ENCODE data around the gene FCAMR. TPM values are rescaled to one million over a fixed set of nuclear protein-coding genes. Genes with fewer than 3 reads are reported as not detected.

The FCAMR gene
- total RNA-seq = not detected

- no peak for DNase-seq
These were observed at the start of gene FCAMR for GRCh38 chr1:206970446-206970845. TSS of gene FCAMR (minus strand) at chr1:206970460. CDS start at chr1:206970125, 335 bp downstream.

- DNase-seq = no peak
These were observed 49.4 kb upstream of the FCAMR start for GRCh38 chr1:207019661-207020060.

GRCh38 chr1:207019161-207019560, 48.9 kb upstream of the FCAMR start:
- DNase-seq = no peak

- no peak for DNase-seq
These were observed 48.4 kb upstream of the FCAMR start for GRCh38 chr1:207018707-207019106.

GRCh38 chr1:207017615-207018559, 47.6 kb upstream of the FCAMR start:
- peak; percentile 78 for DNase-seq

- no peak for DNase-seq
These were observed 45.5 kb upstream of the FCAMR start for GRCh38 chr1:207015791-207016190.

GRCh38 chr1:207014728-207015127, 44.5 kb upstream of the FCAMR start:
- DNase-seq = no peak

- DNase-seq = no peak
These were observed 43.2 kb upstream of the FCAMR start for GRCh38 chr1:207013321-207014085.

GRCh38 chr1:207010726-207011125, 40.5 kb upstream of the FCAMR start:
- DNase-seq = no peak

GRCh38 chr1:207009945-207010344, 39.7 kb upstream of the FCAMR start:
- no peak for DNase-seq

GRCh38 chr1:207009182-207009850, 39.1 kb upstream of the FCAMR start:
- DNase-seq = no peak

- peak; percentile 58 for DNase-seq
These were observed 37.2 kb upstream of the FCAMR start for GRCh38 chr1:207007352-207008033.

GRCh38 chr1:207006914-207007313, 36.7 kb upstream of the FCAMR start:
- no peak for DNase-seq

GRCh38 chr1:207006083-207006482, 35.8 kb upstream of the FCAMR start:
- no peak for DNase-seq

GRCh38 chr1:207004931-207005830, 34.9 kb upstream of the FCAMR start:
- DNase-seq = peak; percentile 56

- no peak for DNase-seq
These were observed 33.0 kb upstream of the FCAMR start for GRCh38 chr1:207003210-207003609.

GRCh38 chr1:207002724-207003146, 32.5 kb upstream of the FCAMR start:
- no peak for DNase-seq

GRCh38 chr1:207001492-207002245, 31.4 kb upstream of the FCAMR start:
- DNase-seq = no peak

- DNase-seq = no peak
These were observed 30.5 kb upstream of the FCAMR start for GRCh38 chr1:207000651-207001291.

- no peak for DNase-seq
These were observed 28.6 kb upstream of the FCAMR start for GRCh38 chr1:206998816-206999215.
